22Rv1 (cell line): Measurements from ENCODE around the gene ZBTB20.

ENCODE experiments used
- ZFX ChIP-seq: fragments of 450-650 bp; IDR thresholded peaks from 2 replicates; pipeline ENCODE4 v1.6.1; 2017; ENCODE audit warnings: antibody characterized with exemption, borderline replicate concordance
- TF ChIP-seq, protein P1 (sequence below): fragments of 450-650 bp; IDR thresholded peaks from 2 replicates; pipeline ENCODE4 v1.5.1; 2017; ENCODE audit warnings: mild to moderate bottlenecking

- TF ChIP-seq, protein P1, sequence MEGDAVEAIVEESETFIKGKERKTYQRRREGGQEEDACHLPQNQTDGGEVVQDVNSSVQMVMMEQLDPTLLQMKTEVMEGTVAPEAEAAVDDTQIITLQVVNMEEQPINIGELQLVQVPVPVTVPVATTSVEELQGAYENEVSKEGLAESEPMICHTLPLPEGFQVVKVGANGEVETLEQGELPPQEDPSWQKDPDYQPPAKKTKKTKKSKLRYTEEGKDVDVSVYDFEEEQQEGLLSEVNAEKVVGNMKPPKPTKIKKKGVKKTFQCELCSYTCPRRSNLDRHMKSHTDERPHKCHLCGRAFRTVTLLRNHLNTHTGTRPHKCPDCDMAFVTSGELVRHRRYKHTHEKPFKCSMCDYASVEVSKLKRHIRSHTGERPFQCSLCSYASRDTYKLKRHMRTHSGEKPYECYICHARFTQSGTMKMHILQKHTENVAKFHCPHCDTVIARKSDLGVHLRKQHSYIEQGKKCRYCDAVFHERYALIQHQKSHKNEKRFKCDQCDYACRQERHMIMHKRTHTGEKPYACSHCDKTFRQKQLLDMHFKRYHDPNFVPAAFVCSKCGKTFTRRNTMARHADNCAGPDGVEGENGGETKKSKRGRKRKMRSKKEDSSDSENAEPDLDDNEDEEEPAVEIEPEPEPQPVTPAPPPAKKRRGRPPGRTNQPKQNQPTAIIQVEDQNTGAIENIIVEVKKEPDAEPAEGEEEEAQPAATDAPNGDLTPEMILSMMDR, result no peak
- no peak for TF ChIP-seq ZFX
Measured at GRCh38 chr3:114377426-114377825, 769.7 kb downstream of the ZBTB20 start.
